ENCODE data around the gene RDH12.

Gene RDH12

DNA sequence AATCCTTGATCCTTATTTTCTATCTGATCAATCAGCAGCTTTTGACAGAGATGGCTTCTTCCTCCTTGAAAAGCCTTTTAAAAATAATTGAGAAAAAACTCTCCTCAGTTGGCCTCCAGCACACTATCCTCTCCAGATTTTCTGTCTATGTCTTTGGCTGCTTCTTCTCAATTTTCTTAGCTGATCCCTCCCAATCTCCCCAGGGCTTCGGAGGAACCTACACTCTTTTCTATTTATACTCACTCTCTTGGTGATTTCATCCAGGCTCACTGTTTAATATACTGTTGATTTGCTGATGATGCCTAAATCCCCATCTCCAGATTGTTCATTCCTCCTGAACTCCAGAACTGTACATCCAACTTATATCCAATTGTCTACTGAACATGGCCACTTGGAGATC is 54.8 kb downstream of the RDH12 start:
- DNase-seq, result no peak

DNA sequence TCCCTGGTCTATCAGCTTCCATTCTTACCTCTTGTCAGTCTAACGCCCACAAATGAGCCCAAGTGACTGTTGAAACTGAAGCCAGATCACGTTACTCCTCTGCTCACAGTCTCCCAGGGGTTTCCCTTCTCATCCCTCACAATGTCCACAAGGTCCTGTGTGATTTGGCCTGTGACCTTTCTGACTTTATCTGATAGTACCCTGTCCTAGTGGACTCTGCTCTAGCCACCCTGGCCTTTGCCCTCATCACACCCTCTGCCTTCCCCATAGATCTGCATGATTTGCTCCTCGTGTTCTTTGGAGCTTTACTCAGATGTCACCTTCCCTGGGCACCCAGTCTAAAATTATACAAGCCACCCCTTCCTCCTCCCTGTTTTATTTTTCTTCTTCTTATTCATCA is 55.5 kb downstream of the RDH12 start:
- DNase-seq, result no peak

DNA sequence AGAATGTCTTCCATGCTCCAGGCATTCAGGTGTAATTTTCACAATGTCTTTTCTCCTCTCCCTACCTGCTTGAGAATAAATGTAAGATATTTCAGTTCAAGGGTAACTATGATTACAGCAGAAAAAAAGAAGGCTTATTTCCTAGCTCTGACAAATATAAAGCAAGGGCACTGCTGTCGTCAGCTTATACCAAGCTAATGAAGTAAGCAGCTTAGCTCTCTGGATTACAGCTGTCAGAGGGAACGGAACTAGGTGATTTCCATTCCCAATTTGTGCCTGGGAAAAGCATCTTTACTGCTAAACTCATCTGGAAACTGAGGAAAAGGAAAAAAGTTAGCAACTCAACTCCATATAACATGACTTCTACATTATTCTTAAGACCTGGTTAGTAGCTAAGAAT is 58.2 kb downstream of the RDH12 start:
- DNase-seq, result no peak

DNA sequence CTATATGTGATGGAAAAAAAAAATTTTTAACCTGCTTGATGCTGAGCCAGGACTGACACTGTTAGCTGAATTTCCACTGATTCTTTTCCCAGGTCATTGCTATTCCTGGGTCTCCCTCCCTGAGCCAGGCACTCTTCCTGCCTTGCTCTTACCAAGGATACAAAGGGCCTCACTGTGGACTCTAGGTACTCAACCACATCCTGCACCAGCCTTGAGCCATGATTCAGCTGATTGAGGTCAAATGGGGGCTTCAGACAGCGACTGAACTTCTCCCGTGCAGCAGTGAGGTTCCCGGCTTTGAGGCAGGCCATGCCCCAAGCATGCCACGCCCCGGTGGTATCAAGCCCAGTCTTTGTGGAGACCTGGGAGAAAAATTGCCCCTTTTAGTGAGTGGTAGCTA is 60.4 kb downstream of the RDH12 start:
- no peak for DNase-seq

- DNase-seq, result no peak
Measured at GRCh38 chr14:67763158-67763822, 61.6 kb downstream of the RDH12 start.

DNA sequence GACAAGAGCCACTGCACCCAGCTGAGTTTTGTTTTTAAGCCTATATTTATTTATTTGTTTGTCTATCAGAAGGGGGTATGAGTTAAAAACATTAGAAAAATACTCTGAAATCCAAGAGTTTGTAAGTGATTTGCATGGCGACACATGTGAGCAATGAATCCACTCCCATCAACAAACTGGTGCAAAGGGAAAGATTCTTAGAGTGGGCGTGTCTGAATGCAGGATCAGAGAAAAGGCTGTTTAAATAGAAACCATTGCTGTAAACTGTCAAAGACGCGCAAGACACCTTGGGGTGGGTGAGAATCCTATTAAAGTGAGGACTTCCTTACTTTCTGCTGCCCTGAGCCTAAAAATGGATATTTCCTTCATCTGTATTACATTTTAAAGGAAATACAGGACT is 62.8 kb downstream of the RDH12 start:
- no peak for DNase-seq

- no peak for DNase-seq
Measured at GRCh38 chr14:67765192-67765834, 63.6 kb downstream of the RDH12 start.

- no peak for DNase-seq
Measured at GRCh38 chr14:67766035-67766680, 64.5 kb downstream of the RDH12 start.

DNA sequence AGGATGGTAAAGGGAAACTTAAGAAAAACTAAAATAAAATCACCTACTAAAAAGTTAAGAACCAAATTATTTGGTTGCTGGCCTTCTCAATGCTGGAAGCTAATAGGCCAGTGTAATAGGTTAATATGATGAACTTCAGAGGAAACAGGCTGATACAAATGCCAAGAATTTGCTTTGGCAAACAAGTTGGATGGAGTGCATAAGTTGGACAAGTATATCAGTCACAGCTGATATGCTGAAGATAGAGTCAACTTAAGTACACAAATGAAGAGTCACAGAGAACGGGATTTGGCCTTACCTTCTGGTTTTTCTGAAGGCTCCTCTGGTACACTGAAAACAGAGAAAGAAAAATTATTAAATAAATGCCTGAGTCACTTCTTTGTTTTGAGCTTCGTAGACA is 66.5 kb downstream of the RDH12 start:
- no peak for DNase-seq

GRCh38 chr14:67773844-67774377 is 72.2 kb downstream of the RDH12 start:
- DNase-seq, result no peak

DNA sequence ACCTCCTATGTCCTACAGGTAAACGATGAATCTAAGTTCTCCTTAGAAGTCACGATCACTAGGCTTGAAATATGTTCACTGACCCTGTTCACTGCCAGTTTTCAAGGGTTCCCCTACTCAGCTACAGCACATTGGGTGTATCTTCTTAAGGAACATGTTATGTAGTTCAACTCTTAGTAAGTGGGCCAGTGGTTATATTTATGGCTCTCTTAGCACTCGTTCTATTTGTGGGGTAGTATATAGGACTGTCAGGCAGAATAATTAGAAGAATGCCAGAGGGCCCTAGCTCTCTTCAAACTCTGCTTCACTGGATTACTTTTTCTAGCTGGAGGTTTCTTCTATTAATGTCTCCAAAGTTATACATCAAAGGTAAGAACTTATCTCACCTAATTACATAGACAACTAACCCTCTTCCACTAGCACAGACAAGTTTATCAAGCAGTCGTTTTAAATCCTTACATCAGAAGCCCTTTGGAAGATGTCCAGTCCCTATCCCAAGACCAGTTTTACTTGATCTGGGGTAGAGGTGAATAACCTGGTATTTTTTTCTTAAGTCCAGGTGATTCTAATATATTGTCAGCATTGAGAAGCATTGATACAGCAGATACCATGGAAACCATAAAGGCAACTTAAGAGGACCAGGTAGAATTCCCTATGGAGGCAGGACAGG is 75.1 kb downstream of the RDH12 start:
- DNase-seq, result no peak

- no peak for DNase-seq
Measured at GRCh38 chr14:67778792-67779191, 77.1 kb downstream of the RDH12 start.

DNA sequence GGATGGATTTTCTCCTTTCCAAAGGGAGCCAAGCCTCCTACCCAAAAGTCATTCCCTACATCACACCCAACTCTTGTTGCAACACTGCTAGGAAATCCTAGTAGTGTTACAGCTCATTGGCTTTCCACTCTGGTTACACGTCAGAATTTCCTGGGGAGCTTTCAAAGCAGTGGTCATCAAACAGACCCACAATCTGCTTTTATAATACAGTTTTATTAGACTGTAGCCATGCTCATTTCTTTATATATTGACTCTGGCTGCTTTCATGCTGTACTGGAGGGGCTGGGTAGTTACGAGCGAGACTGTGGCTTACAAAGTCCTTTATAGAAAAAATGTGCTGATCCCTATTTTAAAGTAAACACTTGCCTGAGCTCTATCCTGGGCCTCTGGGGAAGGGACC is 80.4 kb downstream of the RDH12 start:
- no peak for DNase-seq
